Bronchial epithelial cell (primary cell): ENCODE results near the gene GABRB3. TPM values are rescaled to one million over a fixed set of nuclear protein-coding genes. Genes with fewer than 3 reads are reported as not detected.

Experiments used
- DNase-seq: peaks from one replicate; pipeline ENCODE4 v3.0.0-alpha.2; 2010; ENCODE audit warnings: low read depth
- FAIRE-seq: peaks from 2 replicates; lab custom pipeline; 2011; peaks lifted over from hg19 to GRCh38; lab: Jason Lieb, UNC
- H3K27me3 ChIP-seq: 2 replicates; pipeline ENCODE4 v1.5.1; 2011; ENCODE audit warnings: low read length; ENCODE audit not compliant: control insufficient read depth, insufficient read depth
- H3K36me3 ChIP-seq: 2 replicates; pipeline ENCODE4 v1.5.1; 2011; ENCODE audit warnings: low read length; ENCODE audit not compliant: control insufficient read depth, insufficient read depth
- H3K4me3 ChIP-seq: 2 replicates; pipeline ENCODE4 v1.5.1; 2011; ENCODE audit warnings: mild to moderate bottlenecking, low read depth, low read length, control low read depth
- CTCF ChIP-seq: IDR thresholded peaks from 2 replicates; pipeline ENCODE4 v1.5.1; 2011; ENCODE audit warnings: mild to moderate bottlenecking, moderate library complexity, low read length, control low read depth, inconsistent platforms; ENCODE audit not compliant: insufficient read depth, severe bottlenecking
- total RNA-seq: library from RNA; depleted of rRNA; stranded (reverse); fragments of >200 nt; gene quantifications from 2 replicates; pipeline ENCODE4 v1.2.1, GENCODE V29; 2014

The GABRB3 gene
- total RNA-seq, 1 donor from 2014 or later: 1.1 TPM

- Histone ChIP-seq H3K36me3 (no peaks in the 10 kb centered on the region), H3K4me3 (no peak overlapping the region), H3K27me3 (peaks cover 3% of the 10 kb centered on the region)
- FAIRE-seq: no peak
- no peak for TF ChIP-seq CTCF
- no peak for DNase-seq
These were observed 1.2 kb downstream of the GABRB3 start for GRCh38 chr15:26771578-26772153.

- Histone ChIP-seq H3K4me3 (no peak overlapping the region), H3K27me3 (peaks cover 3% of the 10 kb centered on the region), H3K36me3 (no peaks in the 10 kb centered on the region)
- DNase-seq (no peak), FAIRE-seq (no peak)
- TF ChIP-seq CTCF: no peak
These were observed 1.7 kb downstream of the GABRB3 start for GRCh38 chr15:26771168-26771567.

- no peak for FAIRE-seq
These were observed 5.6 kb downstream of the GABRB3 start for GRCh38 chr15:26767169-26767670.

GRCh38 chr15:26766262-26766661, 6.6 kb downstream of the GABRB3 start:
- H3K4me3 ChIP-seq: no peak overlapping the region
- FAIRE-seq (no peak), DNase-seq (no peak)
- TF ChIP-seq CTCF: no peak
- H3K27me3 ChIP-seq: no peaks in the 10 kb centered on the region
- no peaks in the 10 kb centered on the region for H3K36me3 ChIP-seq

More at GRCh38 chr15:26767169-26767670, 5.6 kb downstream of the GABRB3 start:
- no peak overlapping the region for H3K4me3 ChIP-seq
- H3K27me3 ChIP-seq: peaks cover 1% of the 10 kb centered on the region
- peak; percentile 7 for DNase-seq
- H3K36me3 ChIP-seq: no peaks in the 10 kb centered on the region
- TF ChIP-seq CTCF: no peak

GRCh38 chr15:26759986-26760385, 12.9 kb downstream of the GABRB3 start:
- DNase-seq: no peak
- Histone ChIP-seq H3K27me3 (no peaks in the 10 kb centered on the region), H3K36me3 (no peaks in the 10 kb centered on the region), H3K4me3 (no peak overlapping the region)
- FAIRE-seq: peak; percentile 55
- no peak for TF ChIP-seq CTCF

- H3K27me3 ChIP-seq: no peaks in the 10 kb centered on the region
- no peak for DNase-seq
- H3K36me3 ChIP-seq: no peaks in the 10 kb centered on the region
- TF ChIP-seq CTCF: no peak
- no peak for FAIRE-seq
- no peak overlapping the region for H3K4me3 ChIP-seq
These were observed 14.8 kb downstream of the GABRB3 start for GRCh38 chr15:26758079-26758478.
